GM12872 (cell line): ENCODE results near the gene SMIM45.

ENCODE experiments used
- TF ChIP-seq, protein P1 (sequence below): IDR thresholded peaks from 3 replicates; pipeline ENCODE4 v1.5.1; 2011; ENCODE audit warnings: low read depth, mild to moderate bottlenecking, low read length, moderate library complexity; ENCODE audit not compliant: insufficient read depth

The SMIM45 gene

DNA sequence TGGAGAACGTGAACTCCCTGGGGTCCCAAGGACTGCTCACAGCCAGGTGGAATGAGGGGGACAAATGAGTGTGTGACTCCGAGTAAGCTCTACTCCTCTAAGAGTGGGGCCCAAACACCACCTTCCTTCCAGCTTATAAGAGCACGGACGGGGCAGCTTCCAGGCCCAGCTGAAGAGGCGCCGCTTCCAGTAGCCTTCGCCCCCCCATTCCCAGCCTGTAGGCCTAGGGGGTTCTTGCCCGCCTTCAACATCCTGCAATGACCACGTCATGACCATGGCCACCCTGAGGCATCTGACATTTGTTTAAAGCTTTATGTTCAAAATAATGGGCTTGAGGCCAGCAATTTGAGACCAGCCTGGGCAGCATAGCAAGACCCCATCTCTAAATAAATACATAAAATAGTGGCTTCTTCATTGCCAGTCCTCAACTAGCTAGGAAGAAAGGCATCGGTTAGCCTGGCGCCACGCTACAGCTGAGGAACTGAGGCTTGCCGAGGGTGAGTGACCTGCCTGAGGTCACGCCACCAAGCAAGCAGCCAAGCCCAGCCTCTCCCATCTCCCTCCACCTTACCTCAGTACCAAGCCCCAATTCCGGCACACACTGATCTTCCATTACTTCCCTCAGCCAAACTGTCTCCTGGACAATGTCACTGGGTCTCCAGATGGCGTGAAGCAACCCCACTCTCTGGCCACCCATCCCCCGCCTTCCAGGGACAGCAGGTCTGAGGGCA lies 17.5 kb upstream of the SMIM45 start:
- TF ChIP-seq, protein P1, sequence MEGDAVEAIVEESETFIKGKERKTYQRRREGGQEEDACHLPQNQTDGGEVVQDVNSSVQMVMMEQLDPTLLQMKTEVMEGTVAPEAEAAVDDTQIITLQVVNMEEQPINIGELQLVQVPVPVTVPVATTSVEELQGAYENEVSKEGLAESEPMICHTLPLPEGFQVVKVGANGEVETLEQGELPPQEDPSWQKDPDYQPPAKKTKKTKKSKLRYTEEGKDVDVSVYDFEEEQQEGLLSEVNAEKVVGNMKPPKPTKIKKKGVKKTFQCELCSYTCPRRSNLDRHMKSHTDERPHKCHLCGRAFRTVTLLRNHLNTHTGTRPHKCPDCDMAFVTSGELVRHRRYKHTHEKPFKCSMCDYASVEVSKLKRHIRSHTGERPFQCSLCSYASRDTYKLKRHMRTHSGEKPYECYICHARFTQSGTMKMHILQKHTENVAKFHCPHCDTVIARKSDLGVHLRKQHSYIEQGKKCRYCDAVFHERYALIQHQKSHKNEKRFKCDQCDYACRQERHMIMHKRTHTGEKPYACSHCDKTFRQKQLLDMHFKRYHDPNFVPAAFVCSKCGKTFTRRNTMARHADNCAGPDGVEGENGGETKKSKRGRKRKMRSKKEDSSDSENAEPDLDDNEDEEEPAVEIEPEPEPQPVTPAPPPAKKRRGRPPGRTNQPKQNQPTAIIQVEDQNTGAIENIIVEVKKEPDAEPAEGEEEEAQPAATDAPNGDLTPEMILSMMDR: no peak

DNA sequence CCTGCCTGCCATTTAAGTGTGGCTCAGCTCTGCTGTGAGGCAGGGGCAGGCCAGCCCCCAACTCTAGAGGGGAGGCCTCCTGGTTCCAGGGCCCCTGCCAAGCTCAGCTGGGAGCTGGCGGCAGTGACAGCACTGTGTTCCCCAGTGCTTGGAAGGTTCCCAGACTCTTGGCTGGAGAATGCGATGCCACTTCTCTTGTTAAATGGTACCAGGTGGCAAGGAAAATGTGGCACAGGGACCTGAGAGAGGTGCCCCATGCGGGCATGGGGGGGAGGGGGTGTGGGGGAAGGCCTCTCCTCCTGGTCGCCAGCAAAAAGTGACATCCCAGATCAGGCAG lies 17.0 kb upstream of the SMIM45 start:
- TF ChIP-seq, protein P1: no peak

DNA sequence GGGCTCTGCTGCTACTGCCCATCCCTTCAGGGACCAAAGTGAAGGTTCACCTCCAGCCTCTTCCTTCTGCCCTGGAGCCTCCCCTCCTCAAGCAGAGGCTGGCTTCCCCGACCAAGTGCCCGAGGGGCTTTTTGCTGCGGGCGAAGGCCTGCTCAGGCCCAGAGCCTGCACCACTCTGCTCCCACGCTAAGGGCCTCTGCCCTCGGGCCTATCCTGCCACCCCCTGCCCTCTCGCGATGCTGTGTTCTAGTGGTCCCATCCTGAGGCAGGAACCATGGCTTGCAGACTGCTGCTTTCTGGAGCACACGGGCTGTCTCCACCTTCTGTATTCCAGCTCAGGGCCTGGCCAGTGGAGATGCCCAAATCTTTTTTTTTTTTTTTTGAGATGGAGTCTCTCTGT lies 16.4 kb upstream of the SMIM45 start:
- TF ChIP-seq, protein P1: no peak

DNA sequence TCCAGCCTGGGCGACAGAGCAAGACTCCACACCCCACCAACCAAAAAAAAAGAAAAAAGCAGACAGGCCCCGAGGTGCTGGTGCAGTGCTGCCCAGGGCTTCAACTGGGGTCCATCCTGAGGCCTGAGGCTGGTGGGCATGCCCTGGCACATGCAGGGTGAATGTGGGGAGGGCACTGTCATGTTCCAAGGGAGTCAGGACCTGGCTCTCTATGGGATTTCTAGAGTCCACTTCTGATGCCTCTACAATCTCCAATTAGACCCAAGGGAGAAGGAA lies 15.1 kb upstream of the SMIM45 start:
- TF ChIP-seq, protein P1: no peak

DNA sequence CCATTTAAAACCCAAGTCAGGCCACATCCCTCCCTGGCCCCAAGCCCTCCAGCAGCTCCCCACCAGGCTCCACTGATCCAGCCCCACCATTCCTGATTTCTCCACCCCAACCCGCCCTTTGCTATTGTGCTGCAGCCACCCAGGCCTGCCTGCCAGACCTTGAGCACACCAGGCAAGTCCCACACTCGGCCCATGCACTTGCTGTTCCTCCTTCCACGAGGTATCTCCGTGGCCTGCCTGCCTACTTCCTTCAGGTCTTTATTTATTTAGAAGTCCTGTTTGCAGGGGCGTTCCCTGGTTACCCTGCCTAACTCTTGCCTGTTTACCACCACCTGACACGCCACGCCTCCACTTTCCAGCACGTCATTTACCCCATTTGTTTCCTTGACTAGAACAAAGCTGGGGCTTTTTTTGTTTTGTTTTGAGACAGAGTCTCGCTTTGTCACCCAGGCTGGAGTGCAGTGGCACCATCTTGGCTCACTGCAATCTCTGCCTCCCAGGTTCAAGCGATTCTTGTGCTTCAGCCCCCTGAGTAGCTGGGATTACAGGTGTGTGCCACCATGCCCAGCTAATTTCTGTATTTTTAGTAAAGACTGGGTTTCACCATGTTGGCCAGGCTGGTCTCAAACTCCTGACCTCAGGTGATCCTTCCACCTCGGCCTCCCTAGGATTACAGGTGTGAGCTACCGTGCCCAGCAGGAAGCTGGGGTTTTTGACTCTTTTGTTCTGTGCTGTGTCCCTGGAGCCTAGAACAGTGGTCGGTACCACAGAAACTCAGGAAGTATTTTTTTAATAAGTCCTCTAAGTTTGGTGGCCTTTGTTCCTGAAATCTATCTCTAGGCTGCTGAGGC lies 11.7 kb upstream of the SMIM45 start:
- TF ChIP-seq, protein P1: no peak

DNA sequence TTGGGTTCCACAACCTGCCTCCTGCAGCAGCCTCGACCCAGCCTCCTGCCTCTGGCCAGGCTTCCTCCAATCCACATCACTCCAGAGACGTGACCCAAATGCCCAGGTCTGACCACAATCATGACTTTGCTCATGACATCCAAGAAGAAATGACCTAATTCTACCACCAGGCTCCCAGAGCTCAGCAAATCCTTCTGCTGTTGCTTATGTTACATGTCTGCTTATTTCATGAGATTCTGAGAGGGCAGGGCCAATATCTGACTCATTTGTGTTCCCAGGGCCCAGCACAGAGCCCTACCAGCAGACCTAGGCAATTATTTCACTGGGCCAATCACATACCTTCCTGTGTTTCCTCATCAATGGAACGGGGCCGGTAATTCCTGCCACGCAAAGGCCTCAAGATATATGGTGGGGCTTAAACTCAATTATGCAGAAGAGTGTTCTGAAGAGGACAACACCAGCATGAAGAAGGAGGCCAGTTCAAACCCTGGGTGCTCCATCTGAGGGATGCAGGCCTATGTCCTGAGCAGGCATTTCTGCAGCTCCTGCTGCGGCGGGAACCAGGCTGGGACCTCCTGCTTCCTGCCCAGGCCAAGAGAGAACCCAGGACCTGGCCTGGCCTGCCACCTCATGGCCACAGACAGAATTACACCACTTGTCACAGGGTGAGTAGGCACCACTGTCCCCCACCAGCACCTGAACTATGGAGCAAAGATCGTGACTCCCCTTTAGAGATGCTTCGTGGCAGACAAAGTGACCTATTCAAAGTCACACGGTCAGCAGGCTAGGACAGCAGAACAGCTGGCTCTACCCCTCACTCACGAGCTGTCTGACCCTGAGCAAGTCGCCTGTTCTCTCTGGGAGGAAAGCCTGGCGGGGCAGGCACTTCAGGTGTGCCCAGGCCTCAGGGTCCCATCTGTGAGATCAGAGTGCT lies 10.9 kb upstream of the SMIM45 start:
- TF ChIP-seq, protein P1: peak; percentile 94

DNA sequence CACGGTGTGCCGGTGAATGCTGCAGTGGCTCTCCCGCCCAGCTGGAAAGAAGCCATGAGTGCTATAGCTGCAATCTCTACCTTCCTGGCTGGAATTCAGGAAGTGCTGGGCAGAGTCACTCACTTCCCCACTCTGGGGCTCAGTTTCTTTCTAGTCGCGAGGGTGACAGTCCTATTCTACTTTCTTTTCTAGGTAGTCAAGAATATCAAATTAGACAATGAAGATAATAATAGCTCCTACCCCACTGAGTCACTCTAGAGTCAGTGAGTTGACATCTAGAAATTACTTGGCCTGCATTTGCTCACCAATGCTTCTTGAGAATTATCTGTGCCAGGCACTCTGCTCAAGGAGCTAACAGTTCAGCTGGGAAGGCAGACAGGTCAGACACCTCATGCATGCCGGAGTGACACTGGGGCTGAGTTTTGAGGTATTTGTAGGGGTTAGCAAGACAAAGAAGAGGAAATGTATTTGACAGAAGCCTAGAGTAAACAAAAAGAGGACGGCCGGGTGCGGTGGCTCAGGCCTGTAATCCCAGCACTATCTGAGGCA lies 8.2 kb upstream of the SMIM45 start:
- TF ChIP-seq, protein P1: no peak
